Raji (cell line): Measurements from ENCODE around the gene EPHB6.

Source experiments
- POLR2A ChIP-seq: IDR thresholded peaks from 2 replicates; pipeline ENCODE4 v1.6.1; 2011; ENCODE audit warnings: low read depth, low read length, control low read depth; ENCODE audit not compliant: insufficient read depth

The EPHB6 gene

GRCh38 chr7:142876236-142876960 lies 21.5 kb downstream of the EPHB6 start:
- no peak for TF ChIP-seq POLR2A

GRCh38 chr7:142876991-142877910 lies 22.4 kb downstream of the EPHB6 start:
- no peak for TF ChIP-seq POLR2A

GRCh38 chr7:142878315-142878714 lies 23.4 kb downstream of the EPHB6 start:
- TF ChIP-seq POLR2A: no peak

- no peak for TF ChIP-seq POLR2A
Measured at GRCh38 chr7:142879060-142879459, 24.2 kb downstream of the EPHB6 start.

GRCh38 chr7:142880876-142881505 lies 26.1 kb downstream of the EPHB6 start:
- TF ChIP-seq POLR2A: no peak

- TF ChIP-seq POLR2A: no peak
Measured at GRCh38 chr7:142881586-142882337, 26.9 kb downstream of the EPHB6 start.

GRCh38 chr7:142882338-142882678 lies 27.4 kb downstream of the EPHB6 start:
- TF ChIP-seq POLR2A: no peak

GRCh38 chr7:142883145-142883544 lies 28.3 kb downstream of the EPHB6 start:
- no peak for TF ChIP-seq POLR2A

- TF ChIP-seq POLR2A: no peak
Measured at GRCh38 chr7:142883571-142884285, 28.9 kb downstream of the EPHB6 start.

- no peak for TF ChIP-seq POLR2A
Measured at GRCh38 chr7:142884286-142884640, 29.4 kb downstream of the EPHB6 start.

- TF ChIP-seq POLR2A: no peak
Measured at GRCh38 chr7:142885311-142886230, 30.7 kb downstream of the EPHB6 start, which contains the start of gene TRPV6. TSS of gene TRPV6 (minus strand) at chr7:142885745.

GRCh38 chr7:142886866-142887265 lies 32.0 kb downstream of the EPHB6 start:
- TF ChIP-seq POLR2A: no peak

- no peak for TF ChIP-seq POLR2A
Measured at GRCh38 chr7:142887282-142888015, 32.6 kb downstream of the EPHB6 start.
